Peyer's patch (tissue), 4 donors: Measurements from ENCODE around the gene MYO5C. TPM values are rescaled to one million over a fixed set of nuclear protein-coding genes. Genes with fewer than 3 reads are reported as not detected.
"Not testable (repeated sequence)": the region's sequence is repeated elsewhere in the genome, so short reads cannot be mapped to it uniquely, and the experiment has no call there.

Source experiments
- DNase-seq, 3 donors: peaks; one replicate each; pipeline ENCODE4 v3.0.0-alpha.2; 2017 to 2019
- H3K27ac ChIP-seq, 4 donors: fragments of 200-600 bp; sonication (generic); one replicate each; pipeline ENCODE4 v1.5.1; 2016 to 2019
- H3K27me3 ChIP-seq, 2 donors: fragments of 200-600 bp; sonication (generic); one replicate each; pipeline ENCODE4 v1.5.1; 2019
- H3K36me3 ChIP-seq, 3 donors: fragments of 200-600 bp; sonication (generic); one replicate each; pipeline ENCODE4 v1.5.1; 2016 to 2019
- H3K4me1 ChIP-seq, 4 donors: fragments of 200-600 bp; sonication (generic); one replicate each; pipeline ENCODE4 v1.5.1; 2016 to 2019
- H3K4me3 ChIP-seq, 4 donors: fragments of 200-600 bp; sonication (generic); 1 replicate in 3 of 4; 2 replicates in 1 of 4; pipeline ENCODE4 v1.5.1; 2016 to 2019; ENCODE audit warnings: mild to moderate bottlenecking in 1 of 4
- H3K9me3 ChIP-seq, 4 donors: fragments of 200-600 bp; sonication (generic); one replicate each; pipeline ENCODE4 v1.5.1; 2016 to 2019; ENCODE audit warnings: mild to moderate bottlenecking in 1 of 4
- POLR2A ChIP-seq, 2 donors: fragments of 450-650 bp; IDR thresholded peaks; one replicate each; pipeline ENCODE4 v1.5.1; 2017; ENCODE audit warnings: antibody characterized with exemption in 2 of 2, mild to moderate bottlenecking in 2 of 2, moderate library complexity in 2 of 2
- total RNA-seq, 4 donors: library from RNA; depleted of rRNA; stranded (reverse); fragments of >200 nt; gene quantifications; one replicate each; pipeline ENCODE4 v1.1.0, GENCODE V29; 2016
- TF ChIP-seq, protein P1 (sequence below), 6 experiments: fragments of 450-650 bp in 4 of 6; fragments of 200-600 bp in 2 of 6; sonication (generic) in 1 of 6; IDR thresholded peaks; one replicate each; pipeline ENCODE4 v1.5.1; 2017 to 2019; ENCODE audit warnings: antibody characterized with exemption in 6 of 6, mild to moderate bottlenecking in 3 of 6, moderate library complexity in 1 of 6

The MYO5C gene
- total RNA-seq, 4 donors from 2014 or later, result 29.1 to 60.2 (median 45.4) TPM

DNA sequence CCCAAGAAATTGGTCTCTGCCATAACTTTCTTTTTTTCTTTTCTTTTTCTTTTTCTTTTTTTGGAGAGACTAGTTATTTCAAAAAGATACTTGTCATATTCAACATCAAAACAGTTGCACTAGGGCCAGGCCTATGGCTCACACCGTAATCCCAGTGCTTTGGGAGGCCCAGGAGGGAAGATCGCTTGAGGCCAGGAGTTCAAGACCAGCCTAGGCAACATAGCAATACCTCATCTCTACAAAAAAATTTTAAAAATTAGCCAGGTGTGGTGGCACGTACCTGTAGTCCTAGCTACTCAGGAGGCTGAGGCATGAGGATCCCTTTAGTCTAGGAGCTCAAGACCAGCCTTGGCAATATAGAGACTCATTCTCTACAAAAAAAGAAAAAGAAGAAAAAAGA, 55.4 kb downstream of the MYO5C start:
- Histone ChIP-seq H3K9me3 (no peaks in the 10 kb centered on the region), H3K27me3 (no peaks in the 10 kb centered on the region), H3K36me3 (no peaks in the 10 kb centered on the region), H3K4me1 (peaks cover 0 to 10% (median 3%) of the 10 kb centered on the region in 4 donors), H3K27ac (no peak overlapping the region), H3K4me3 (no peak overlapping the region)
- no peak for TF ChIP-seq POLR2A (IDR thresholded peaks at IDR 0.05)
- TF ChIP-seq, protein P1, sequence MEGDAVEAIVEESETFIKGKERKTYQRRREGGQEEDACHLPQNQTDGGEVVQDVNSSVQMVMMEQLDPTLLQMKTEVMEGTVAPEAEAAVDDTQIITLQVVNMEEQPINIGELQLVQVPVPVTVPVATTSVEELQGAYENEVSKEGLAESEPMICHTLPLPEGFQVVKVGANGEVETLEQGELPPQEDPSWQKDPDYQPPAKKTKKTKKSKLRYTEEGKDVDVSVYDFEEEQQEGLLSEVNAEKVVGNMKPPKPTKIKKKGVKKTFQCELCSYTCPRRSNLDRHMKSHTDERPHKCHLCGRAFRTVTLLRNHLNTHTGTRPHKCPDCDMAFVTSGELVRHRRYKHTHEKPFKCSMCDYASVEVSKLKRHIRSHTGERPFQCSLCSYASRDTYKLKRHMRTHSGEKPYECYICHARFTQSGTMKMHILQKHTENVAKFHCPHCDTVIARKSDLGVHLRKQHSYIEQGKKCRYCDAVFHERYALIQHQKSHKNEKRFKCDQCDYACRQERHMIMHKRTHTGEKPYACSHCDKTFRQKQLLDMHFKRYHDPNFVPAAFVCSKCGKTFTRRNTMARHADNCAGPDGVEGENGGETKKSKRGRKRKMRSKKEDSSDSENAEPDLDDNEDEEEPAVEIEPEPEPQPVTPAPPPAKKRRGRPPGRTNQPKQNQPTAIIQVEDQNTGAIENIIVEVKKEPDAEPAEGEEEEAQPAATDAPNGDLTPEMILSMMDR (IDR thresholded peaks at IDR 0.05), result no peak
- DNase-seq, result no peak

GRCh38 chr15:52238989-52239525, 56.5 kb downstream of the MYO5C start:
- not testable (repeated sequence) for H3K36me3 ChIP-seq, H3K4me3 ChIP-seq

DNA sequence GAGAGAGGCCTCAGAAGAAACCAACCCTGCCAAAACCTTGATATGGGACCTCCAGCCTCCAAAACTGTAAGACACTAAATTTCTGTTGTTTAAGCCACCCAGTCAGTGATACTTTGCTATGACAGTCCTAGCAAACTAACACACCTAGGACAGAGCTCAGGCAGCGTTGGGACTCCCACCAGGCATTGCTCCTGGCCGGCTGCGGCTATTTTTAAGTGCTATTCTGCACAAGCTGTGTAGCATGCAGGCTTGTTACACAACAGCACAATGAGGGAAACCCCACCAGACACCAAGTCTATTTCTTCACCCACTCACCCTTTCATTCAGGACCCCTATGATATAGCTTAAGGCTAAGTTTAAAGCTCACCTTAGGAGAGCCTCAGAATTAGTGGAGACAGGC, 57.5 kb downstream of the MYO5C start:
- Histone ChIP-seq H3K9me3 (no peaks in the 10 kb centered on the region), H3K4me1 (peaks cover 0 to 25% (median 7%) of the 10 kb centered on the region in 4 donors), H3K27ac (no peak overlapping the region), H3K36me3 (no peaks in the 10 kb centered on the region), H3K4me3 (no peak overlapping the region), H3K27me3 (no peaks in the 10 kb centered on the region)
- DNase-seq, result peak in 1 of 3 donors; percentile 8
- TF ChIP-seq POLR2A (IDR thresholded peaks at IDR 0.05), result no peak
- TF ChIP-seq, protein P1 (IDR thresholded peaks at IDR 0.05), result no peak

More at GRCh38 chr15:52238989-52239525, 56.5 kb downstream of the MYO5C start:
- H3K27ac ChIP-seq, H3K9me3 ChIP-seq, H3K27me3 ChIP-seq: not testable (repeated sequence)
- DNase-seq, result peak in 1 of 3 donors; percentile 12
- H3K4me1 ChIP-seq, result peaks cover 0 to 18% (median 3%) of the 10 kb centered on the region in 4 donors

- no peaks in the 10 kb centered on the region for H3K27me3 ChIP-seq
- no peak overlapping the region for H3K4me3 ChIP-seq
- H3K27ac ChIP-seq, result peak overlapping the region in 2 of 4 donors; percentile 81 to 83
- TF ChIP-seq POLR2A (IDR thresholded peaks at IDR 0.05), result no peak
- TF ChIP-seq, protein P1 (IDR thresholded peaks at IDR 0.05), result no peak
- H3K36me3 ChIP-seq, result no peaks in the 10 kb centered on the region
- H3K9me3 ChIP-seq, result no peaks in the 10 kb centered on the region
- peaks cover 0 to 25% (median 7%) of the 10 kb centered on the region in 4 donors for H3K4me1 ChIP-seq
- no peak for DNase-seq
These were observed 59.6 kb downstream of the MYO5C start for GRCh38 chr15:52236013-52236412.

DNA sequence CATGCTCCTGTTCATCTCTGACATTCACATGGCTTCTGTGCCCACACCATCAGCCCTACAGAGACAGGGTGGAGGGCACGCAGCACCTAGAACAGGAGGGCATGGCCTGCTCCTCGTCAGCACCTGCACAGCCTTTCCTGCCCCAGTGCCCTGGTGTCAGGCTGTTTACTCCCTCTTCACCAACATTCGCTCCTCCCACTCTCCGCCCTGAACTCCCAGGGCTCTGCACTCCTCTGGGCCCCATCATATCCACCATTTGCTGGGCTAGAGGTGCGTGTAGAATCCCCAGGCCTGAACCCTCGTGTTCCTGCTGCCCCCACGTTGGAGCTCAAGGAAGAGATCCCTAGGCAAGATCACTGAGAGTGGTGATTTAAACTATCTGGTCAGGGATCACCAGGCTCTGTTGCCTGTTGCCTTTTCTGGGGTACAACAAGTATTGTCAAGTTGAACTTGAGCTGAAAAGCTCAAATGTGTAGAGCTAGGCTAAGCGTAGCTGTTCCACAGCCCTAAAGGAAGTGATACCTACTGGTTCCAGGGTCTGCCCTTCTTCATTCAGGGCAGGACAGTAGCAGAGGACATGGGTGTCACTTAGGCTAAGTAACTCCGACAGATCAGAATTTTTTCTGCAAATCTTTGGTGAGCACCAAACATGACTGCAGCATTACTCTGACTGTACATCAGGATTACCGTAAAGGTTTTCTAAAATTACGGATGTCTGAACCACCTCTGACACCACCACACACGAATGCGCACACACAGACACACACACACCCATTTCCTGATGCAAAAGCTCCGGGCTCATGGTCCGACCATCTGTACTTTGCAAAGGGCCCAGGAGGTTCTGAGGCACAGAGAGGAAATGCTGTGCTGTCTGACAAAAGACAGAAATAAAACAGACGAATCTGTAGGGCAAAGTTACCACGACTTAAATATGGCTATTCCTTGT, 60.7 kb downstream of the MYO5C start:
- peak in 2 of 3 donors; percentile 80 to 84 for DNase-seq
- Histone ChIP-seq H3K36me3 (no peaks in the 10 kb centered on the region), H3K27ac (peak overlapping the region in 3 of 4 donors; percentile 9 to 83 (median 81))

More for the DNA sequence above, 60.7 kb downstream of the MYO5C start:
- Histone ChIP-seq H3K9me3 (no peaks in the 10 kb centered on the region), H3K27me3 (no peaks in the 10 kb centered on the region), H3K4me3 (no peak overlapping the region), H3K4me1 (peaks cover 0 to 25% (median 7%) of the 10 kb centered on the region in 4 donors)
- TF ChIP-seq, protein P1 (IDR thresholded peaks at IDR 0.05), result no peak
- no peak for TF ChIP-seq POLR2A (IDR thresholded peaks at IDR 0.05)
